ENCODE results near the gene MAMDC4.

The MAMDC4 gene

DNA sequence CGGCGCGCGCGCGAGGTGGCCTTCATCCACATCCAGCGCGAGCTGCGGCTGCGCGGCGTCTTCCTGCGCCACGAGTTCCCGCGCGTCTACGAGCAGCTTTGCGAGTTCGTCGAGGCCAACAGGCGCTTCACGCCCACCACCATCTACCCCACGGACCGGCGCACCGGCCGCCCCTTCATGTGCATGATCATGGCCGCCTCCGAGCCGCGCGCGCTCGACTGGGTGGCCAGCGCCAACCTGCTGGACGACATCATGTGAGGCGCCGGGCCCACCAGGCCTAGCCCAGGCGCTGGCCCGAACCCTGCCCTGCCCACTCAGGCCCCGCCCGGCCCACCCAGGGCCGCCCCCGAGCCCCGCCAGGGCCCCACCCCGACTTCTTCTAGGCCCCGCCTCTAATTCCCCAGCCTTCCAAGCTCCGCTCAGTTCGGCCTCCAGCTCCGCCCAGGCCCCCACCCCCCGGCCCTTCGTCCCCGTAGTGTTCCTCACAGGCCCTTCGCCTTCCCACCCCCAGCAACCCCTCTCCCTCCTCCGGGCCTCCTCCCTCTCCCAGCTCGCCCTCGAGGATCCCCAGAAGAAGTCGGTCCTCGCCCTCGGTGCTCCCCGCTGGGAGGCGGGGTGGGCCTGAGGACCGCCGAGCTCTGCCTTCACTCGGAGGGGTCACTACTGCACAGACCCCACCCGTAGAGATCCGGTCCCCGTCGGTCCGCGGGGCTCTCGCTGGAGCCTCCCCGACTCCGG lies 4.9 kb upstream of the MAMDC4 start:
- in situ Hi-C loops (cut with HindIII; ENCODE audit: low sequenced_read_pairs) = no loop called here

DNA sequence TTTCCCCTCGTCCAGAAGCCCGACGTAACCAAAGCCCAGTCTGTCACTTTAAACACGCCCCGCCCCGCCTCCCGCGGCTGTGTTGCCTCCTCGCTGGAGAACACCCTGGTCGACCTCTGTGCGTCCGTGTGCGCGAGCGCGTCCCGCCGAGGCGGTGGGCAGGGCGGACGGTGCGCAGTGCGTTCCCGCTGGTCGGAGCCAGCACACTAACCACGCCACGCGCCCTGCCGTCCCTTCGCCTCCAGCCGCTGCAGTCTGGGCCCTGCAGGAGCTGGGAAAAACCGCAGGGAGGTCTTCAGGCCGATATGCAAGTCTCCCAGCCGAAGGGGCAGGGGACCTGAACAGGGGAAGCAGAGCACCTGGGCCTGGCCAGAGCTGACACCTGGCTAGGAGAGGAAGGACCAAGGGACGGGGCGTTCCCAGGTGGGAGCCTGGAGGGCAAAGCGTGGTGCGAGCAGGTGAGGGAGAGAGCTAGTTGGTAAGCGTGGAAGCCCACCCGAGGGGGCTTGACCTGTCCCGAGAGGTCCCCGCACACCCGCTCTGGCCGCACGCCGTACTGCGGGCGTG lies 4.2 kb upstream of the MAMDC4 start:
- in situ Hi-C loops (cut with HindIII; ENCODE audit: low sequenced_read_pairs) = no loop called here

DNA sequence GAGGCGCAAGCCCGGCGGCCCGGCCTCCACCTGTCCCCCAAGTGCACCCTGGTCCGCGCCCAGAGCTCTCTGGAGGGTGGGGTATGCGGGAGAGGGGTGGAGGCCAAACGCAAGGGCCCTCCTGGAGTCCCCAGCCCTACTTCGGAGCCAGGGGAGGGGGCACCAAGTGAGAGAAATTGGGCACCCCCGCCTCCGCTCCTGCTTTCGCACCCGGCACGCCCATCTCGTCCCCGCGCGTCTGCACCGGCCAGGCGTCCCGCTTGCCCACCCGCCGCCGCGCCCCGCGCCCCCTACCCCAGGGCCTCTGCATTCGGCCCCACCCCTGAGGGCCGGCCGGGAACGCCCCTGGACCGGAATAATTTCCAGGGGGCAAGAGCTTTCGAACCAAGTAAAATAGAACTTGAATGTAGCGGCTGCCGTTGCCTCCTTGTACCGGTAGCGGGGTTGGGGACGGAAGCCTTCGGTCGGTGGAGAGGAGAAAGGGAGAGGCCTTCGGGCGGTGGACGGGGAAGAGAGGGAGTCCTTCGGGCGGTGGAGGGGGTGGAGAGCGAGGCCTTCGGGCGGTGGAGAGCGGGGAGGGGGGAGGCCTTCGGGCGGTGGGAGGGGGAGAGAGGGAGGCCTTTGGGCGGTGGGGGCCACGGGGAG lies 3.6 kb upstream of the MAMDC4 start:
- in situ Hi-C loops (cut with HindIII; ENCODE audit: low sequenced_read_pairs) = no loop called here

DNA sequence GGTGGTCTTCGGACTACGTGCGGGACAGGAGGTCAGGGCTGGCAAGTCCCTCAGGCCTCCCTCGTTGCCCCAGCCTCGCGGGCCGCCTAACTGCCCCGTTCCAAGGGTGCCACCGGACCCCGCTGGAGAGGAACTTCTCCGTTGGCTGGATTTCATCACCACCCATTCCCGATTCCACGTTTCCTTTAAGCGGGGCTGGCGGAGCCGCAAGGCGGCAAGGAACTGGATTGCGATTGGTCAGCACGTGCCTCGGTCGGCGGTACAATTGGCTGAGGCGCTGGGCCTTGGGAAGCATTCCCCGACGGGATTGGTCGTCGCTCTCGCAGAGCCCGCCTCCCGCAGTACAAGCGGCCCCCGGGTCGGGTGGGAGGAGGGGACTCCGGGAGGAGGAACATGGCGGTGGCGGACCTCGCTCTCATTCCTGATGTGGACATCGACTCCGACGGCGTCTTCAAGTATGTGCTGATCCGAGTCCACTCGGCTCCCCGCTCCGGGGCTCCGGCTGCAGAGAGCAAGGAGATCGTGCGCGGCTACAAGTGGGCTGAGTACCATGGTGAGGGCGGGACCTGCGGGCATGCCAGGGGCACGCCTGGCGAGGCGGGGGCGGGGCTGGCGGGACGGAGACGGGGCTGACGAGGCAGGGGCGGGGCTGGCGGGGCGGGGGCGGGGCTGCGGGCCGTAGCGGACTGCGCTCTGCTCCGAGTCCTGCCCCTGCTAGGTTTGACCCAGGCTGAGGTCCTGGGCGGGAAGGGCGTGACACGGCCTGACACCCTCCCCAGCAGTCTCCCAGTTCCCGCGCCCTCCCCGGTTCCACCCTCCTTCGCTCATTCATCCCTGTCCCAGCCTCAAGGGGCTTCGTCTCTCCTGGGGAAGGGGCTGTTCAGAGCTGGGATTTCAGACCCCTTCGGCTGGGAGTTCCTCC lies 2.8 kb upstream of the MAMDC4 start, which contains the start of gene PHPT1:
Gene PHPT1, plus strand, starts transcription at position 372 of the 922 bp plus-strand sequence. Its CDS starts 22 bp downstream, at position 394.
- in situ Hi-C loops (cut with HindIII; ENCODE audit: low sequenced_read_pairs) = no loop called here

DNA sequence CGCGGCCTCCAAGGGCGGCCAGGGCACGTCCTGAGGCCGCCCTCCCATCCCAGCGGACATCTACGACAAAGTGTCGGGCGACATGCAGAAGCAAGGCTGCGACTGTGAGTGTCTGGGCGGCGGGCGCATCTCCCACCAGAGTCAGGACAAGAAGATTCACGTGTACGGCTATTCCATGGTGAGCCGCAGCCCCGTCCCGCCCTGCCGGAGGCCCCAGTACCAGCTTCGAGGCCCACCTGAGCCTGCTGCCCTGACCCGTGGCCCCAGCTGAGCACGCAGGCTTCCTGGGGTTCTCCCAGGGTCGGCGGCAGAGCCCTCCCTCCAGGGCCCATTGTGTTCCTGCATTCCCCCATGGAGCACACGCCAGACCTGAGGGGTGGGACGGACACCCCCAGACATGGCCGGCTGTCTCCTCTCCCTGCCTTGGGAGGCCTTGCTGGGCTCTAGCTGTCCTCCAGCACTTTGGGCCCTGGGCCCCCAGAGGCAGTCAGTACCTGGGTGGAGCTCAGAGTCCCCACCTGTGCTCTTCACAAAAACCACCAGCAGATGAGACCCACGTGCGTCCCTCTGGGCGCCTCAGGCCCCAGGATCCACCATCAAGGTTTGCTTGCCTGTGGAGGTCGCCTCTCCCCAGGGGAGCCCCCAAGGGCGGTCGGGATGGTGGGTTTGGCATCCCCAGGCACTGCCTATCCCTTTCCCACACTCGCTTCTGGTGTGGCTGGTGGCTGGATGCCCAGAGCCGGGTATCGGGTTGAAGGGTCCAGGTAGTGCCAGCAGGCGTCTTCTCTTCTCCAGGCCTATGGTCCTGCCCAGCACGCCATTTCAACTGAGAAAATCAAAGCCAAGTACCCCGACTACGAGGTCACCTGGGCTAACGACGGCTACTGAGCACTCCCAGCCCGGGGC lies 1.9 kb upstream of the MAMDC4 start:
- in situ Hi-C loops (cut with HindIII; ENCODE audit: low sequenced_read_pairs) = no loop called here

DNA sequence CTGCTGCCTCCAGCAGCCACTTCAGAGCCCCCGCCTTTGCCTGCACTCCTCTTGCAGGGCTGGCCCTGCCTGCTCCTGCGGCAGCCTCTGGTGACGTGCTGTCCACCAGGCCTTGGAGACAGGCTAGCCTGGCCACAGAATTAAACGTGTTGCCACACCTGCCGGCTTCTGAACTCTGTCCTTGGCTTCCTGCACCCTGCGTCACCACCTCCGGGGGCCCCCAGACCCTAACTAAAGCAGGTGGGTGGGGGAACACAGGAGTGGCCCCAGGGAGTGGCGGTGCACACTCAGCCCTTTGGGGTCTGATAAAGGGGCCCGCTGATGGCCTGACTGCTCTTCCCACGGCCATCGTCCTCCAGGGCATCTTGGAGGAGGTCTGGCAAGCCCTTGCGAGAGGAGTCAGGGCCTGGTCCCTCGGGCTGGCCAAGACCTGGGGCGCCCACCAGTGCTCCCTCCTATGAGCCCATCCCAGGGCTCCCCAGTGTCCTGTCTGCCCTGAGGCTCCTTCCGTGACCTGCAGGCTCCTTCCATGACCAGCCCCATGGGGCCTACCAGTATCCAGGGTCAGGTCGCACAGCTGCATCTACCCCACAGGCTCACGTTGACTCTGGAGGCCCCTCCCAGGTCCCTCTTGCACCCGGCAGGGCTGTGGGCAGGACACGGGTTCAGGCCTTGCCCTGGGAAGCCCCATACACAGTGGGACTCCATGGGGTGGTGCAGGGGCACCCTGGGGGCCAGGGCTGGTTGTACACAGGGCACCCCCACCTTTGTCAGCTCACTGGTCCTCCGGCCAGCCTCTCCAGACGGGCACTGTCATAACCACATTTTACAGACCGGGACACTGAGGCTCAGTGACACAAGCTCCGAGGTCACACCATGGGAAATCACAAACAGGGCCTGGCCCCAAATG lies 1.0 kb upstream of the MAMDC4 start:
- in situ Hi-C loops (cut with HindIII; ENCODE audit: low sequenced_read_pairs) = no loop called here

DNA sequence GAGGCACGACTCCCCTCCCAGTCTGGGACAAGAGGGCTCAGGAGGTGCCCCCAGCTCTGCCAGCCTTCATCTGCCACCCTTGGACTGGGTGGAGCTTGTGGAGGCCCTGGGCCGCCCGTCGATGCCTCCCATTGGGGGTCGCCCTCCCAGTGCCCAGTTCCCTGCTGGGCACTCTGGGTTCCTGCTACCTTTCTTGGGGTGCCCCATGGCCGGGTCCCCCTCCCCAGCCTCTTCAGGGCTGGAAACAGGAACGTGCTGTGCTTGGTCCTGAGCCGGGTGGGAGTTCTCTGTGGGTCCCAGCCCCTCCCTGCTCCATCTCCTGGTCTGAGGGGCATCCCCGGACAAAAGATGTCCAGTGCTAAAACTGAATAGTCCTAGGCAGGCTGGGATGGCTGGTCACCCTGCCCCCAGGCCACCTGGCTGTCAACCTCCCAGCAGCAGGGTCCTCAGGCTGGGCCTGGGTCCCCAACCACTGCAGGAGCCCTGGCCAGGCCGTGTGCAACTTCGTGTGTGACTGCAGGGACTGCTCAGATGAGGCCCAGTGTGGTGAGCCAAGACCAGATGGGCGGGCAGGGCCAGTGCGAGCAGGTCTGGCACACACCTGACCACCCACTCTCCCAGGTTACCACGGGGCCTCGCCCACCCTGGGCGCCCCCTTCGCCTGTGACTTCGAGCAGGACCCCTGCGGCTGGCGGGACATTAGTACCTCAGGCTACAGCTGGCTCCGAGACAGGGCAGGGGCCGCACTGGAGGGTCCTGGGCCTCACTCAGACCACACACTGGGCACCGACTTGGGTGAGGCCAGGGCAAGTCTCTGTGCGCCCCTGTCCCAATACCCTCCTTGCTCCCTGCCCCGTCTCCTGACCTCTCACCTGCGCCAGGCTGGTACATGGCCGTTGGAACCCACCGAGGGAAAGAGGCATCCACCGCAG lies 784 bp downstream of the MAMDC4 start:
- in situ Hi-C loops (cut with HindIII; ENCODE audit: low sequenced_read_pairs) = no loop called here

DNA sequence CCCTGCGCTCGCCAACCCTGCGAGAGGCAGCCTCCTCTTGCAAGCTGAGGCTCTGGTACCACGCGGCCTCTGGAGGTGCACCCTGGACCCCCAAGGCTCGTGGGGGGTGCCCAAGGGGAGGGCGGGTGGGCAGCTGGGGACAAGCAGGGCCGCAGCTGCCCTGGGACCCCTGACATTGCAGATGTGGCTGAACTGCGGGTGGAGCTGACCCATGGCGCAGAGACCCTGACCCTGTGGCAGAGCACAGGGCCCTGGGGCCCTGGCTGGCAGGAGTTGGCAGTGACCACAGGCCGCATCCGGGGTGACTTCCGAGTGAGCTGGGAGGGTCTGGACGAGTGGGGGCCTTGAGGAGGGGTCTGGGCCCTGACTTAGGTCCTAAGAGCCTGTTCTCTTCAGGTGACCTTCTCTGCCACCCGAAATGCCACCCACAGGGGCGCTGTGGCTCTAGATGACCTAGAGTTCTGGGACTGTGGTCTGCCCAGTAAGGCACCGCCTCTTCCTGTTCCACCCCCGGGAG lies 1.5 kb downstream of the MAMDC4 start:
- in situ Hi-C loops (cut with HindIII; ENCODE audit: low sequenced_read_pairs) = no loop called here

DNA sequence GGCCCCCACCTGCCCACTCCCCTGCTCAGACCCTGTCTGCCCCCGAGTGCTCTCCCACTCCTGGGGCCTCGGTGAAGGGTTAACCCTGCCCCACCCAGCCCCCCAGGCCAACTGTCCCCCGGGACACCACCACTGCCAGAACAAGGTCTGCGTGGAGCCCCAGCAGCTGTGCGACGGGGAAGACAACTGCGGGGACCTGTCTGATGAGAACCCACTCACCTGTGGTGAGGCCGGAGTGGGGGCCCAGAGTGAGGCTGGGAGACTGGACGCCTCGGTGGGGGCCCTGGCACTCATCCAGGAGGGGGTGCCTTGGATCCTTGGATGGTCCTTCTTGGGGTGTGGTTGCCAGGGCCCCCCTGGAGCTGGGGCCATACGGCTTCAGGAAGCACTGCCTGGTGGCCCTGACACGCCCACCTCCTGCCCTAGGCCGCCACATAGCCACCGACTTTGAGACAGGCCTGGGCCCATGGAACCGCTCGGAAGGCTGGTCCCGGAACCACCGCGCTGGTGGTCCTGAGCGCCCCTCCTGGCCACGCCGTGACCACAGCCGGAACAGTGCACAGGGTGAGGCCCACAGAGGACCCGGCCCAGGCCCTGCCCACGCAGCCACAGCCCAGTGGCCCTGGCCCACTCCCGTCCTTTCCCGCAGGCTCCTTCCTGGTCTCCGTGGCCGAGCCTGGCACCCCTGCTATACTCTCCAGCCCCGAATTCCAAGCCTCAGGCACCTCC lies 2.1 kb downstream of the MAMDC4 start:
- in situ Hi-C loops (cut with HindIII; ENCODE audit: low sequenced_read_pairs) = no loop called here

DNA sequence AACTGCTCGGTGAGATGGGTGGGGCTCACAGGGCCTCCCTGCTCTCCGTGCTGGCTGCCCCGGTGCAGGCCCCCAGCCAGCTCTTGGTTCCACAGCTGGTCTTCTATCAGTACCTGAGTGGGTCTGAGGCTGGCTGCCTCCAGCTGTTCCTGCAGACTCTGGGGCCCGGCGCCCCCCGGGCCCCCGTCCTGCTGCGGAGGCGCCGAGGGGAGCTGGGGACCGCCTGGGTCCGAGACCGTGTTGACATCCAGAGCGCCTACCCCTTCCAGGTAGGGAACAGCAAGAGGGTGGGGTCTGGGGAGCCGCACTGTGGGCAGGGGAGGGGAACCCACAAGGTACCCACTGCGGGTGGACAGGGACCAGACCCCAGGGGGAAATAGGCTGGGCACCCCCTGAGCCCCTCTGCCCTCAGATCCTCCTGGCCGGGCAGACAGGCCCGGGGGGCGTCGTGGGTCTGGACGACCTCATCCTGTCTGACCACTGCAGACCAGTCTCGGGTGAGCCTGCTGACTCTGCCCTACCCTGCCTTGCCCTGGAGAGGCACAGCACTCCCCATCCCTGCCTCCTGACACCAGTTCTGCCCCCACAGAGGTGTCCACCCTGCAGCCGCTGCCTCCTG lies 2.8 kb downstream of the MAMDC4 start:
- in situ Hi-C loops (cut with HindIII; ENCODE audit: low sequenced_read_pairs) = no loop called here

DNA sequence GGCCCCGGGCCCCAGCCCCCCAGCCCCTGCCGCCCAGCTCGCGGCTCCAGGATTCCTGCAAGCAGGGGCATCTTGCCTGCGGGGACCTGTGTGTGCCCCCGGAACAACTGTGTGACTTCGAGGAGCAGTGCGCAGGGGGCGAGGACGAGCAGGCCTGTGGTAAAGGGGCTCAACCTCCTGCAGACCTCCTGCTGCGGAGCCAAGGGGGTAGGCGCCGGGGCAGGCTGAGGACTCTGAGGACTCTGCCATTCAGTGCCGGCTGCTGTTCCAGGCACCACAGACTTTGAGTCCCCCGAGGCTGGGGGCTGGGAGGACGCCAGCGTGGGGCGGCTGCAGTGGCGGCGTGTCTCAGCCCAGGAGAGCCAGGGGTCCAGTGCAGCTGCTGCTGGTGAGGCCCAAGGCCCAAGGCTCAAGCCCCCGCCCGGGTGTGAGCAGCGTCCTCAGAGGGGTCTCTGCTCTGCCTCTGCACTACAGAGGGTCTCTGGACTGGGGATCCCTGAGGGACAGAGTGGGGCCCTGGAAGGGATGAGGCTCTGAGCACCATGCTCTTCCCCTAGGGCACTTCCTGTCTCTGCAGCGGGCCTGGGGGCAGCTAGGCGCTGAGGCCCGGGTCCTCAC lies 3.4 kb downstream of the MAMDC4 start:
- in situ Hi-C loops (cut with HindIII; ENCODE audit: low sequenced_read_pairs) = no loop called here

DNA sequence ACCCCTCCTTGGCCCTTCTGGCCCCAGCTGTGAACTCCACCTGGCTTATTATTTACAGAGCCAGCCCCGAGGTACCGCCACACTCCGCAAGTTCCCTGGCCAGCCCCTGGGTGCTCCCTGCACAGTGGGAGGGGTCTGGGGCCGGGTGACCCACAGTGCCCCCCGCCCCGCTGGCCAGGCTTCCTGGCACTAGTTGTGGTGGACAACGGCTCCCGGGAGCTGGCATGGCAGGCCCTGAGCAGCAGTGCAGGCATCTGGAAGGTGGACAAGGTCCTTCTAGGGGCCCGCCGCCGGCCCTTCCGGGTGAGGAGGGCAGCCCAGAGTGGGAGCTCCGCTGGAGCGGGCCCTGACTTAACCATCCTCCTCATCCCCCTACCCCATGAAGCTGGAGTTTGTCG lies 3.9 kb downstream of the MAMDC4 start:
- in situ Hi-C loops (cut with HindIII; ENCODE audit: low sequenced_read_pairs) = no loop called here

DNA sequence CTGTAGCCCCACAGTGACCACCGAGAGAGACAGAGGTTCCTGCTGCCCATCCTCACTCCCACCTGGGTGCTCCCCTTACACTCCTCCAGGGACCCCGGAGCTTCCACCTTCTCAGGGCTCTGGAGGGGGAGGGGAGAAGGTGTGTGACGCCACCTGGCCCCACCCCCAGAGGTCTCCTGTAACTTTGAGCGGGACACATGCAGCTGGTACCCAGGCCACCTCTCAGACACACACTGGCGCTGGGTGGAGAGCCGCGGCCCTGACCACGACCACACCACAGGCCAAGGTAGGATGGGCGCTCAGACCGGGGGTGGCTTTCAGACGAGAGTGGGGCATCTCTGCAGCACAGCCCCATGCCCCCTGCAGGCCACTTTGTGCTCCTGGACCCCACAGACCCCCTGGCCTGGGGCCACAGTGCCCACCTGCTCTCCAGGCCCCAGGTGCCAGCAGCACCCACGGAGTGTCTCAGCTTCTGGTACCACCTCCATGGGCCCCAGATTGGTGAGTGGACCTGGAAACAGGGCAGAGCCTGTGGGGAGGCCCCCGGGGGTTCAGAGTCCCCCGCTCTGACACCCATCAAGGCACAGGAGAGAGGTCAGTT lies 4.5 kb downstream of the MAMDC4 start:
- in situ Hi-C loops (cut with HindIII; ENCODE audit: low sequenced_read_pairs) = no loop called here

DNA sequence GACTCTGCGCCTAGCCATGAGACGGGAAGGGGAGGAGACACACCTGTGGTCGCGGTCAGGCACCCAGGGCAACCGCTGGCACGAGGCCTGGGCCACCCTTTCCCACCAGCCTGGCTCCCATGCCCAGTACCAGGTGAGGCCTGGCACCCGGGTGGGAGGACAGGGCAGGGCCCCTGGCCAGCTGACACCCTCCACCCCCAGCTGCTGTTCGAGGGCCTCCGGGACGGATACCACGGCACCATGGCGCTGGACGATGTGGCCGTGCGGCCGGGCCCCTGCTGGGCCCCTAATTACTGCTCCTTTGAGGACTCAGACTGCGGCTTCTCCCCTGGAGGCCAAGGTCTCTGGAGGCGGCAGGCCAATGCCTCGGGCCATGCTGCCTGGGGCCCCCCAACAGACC lies 5.0 kb downstream of the MAMDC4 start:
- in situ Hi-C loops (cut with HindIII; ENCODE audit: low sequenced_read_pairs) = no loop called here

DNA sequence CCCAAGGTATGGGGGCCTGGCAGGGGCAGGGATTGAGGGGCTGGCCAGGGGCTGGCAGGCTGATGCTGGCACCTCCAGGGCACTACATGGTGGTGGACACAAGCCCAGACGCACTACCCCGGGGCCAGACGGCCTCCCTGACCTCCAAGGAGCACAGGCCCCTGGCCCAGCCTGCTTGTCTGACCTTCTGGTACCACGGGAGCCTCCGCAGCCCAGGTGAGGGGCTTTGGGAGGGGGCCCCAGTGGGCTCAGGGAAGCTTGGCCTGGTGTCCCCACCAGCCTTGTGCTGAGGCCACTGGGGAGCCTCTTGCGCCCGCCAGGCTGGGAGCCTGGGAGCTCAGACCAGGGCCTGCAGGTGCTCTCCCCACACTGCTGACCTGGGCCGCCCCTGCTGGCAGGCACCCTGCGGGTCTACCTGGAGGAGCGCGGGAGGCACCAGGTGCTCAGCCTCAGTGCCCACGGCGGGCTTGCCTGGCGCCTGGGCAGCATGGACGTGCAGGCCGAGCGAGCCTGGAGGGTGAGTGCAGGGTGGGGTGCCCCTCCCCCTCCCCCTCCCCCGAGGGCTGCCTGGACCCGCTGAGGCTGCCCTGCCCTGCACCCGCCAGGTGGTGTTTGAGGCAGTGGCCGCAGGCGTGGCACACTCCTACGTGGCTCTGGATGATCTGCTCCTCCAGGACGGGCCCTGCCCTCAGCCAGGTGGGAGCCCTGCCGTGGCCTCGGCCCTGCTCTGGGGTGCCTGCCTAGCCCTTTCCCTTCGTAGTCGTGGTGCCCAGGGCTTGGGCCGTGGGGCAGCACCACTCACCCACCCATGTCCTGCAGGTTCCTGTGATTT lies 5.7 kb downstream of the MAMDC4 start:
- in situ Hi-C loops (cut with HindIII; ENCODE audit: low sequenced_read_pairs) = no loop called here

Data from endothelial cell of hepatic sinusoid (primary cell).